Upper lobe of left lung (tissue), 6 donors: ENCODE measurements around the gene OTUD6A. TPM values are rescaled to one million over a fixed set of nuclear protein-coding genes. Genes with fewer than 3 reads are reported as not detected.

ENCODE experiments used
- ATAC-seq, 2 donors: fragments of 200-7000 bp; cut with Tn5 transposase; one replicate each; pipeline ENCODE4 v1.9.1; 2022; ENCODE audit warnings: mild to moderate bottlenecking in 2 of 2, moderate library complexity in 2 of 2; ENCODE audit not compliant: low FRiP score in 2 of 2
- DNase-seq, 2 donors: peaks; one replicate each; pipeline ENCODE4 v3.0.0-alpha.2; 2019 to 2020
- H3K27ac ChIP-seq, 4 donors: fragments of 200-600 bp; sonication (generic); one replicate each; pipeline ENCODE4 v1.5.1; 2016 to 2019
- H3K27me3 ChIP-seq, 4 donors: fragments of 200-600 bp; sonication (generic); one replicate each; pipeline ENCODE4 v1.5.1; 2017 to 2019
- H3K36me3 ChIP-seq, 4 donors: fragments of 200-600 bp; sonication (generic); one replicate each; pipeline ENCODE4 v1.5.1; 2016 to 2019
- H3K4me1 ChIP-seq, 4 donors: fragments of 200-600 bp; sonication (generic); one replicate each; pipeline ENCODE4 v1.5.1; 2018 to 2019
- H3K4me3 ChIP-seq, 4 donors: fragments of 200-600 bp; sonication (generic); one replicate each; pipeline ENCODE4 v1.5.1; 2017 to 2019; ENCODE audit warnings: mild to moderate bottlenecking in 2 of 4, moderate library complexity in 1 of 4
- H3K9me3 ChIP-seq, 4 donors: fragments of 200-600 bp; sonication (generic); one replicate each; pipeline ENCODE4 v1.5.1; 2018 to 2019
- EP300 ChIP-seq, 4 donors: sonication (generic); formaldehyde crosslinking; IDR thresholded peaks; one replicate each; pipeline ENCODE4 v1.5.1; 2017; ENCODE audit warnings: antibody characterized with exemption in 4 of 4, control low read depth in 2 of 4
- POLR2A ChIP-seq, 4 donors: fragments of 450-650 bp; IDR thresholded peaks; one replicate each; pipeline ENCODE4 v1.5.1; 2016 to 2017; ENCODE audit warnings: antibody characterized with exemption in 4 of 4, mild to moderate bottlenecking in 2 of 4
- POLR2AphosphoS5 ChIP-seq, 2 donors: sonication (generic); formaldehyde crosslinking; IDR thresholded peaks; one replicate each; pipeline ENCODE4 v1.5.1; 2017; ENCODE audit warnings: antibody characterized with exemption in 2 of 2
- WGBS, 2 donors: methylation state at CpG; one replicate each; pipeline ENCODE4 v1.1.5; 2017 to 2018; 5-methylcytosine and 5-hydroxymethylcytosine counted together
- total RNA-seq, 6 donors: library from RNA; depleted of rRNA in 4 of 6; stranded (reverse); fragments of >200 nt in 4 of 6; gene quantifications; one replicate each; pipeline versions ENCODE4 v1.1.0 to v1.2.1, GENCODE V29; 2016 to 2021
- TF ChIP-seq, protein P1 (sequence below), 6 experiments: fragments of 450-650 bp in 4 of 6; fragments of 200-600 bp in 2 of 6; sonication (generic) in 2 of 6; IDR thresholded peaks; one replicate each; pipeline ENCODE4 v1.5.1; 2016 to 2019; ENCODE audit warnings: antibody characterized with exemption in 6 of 6
- donor health status: DM: no; HTN: no; CAD: no; lungs with moderate emphysema.
- donor health status: DM: no; HTN: yes; CAD: no; lungs with severe emphysema.

OTUD6A gene
- total RNA-seq, 6 donors from 2014 or later: not detected

- Histone ChIP-seq H3K4me1 (no peaks in the 10 kb centered on the region), H3K27me3 (no peaks in the 10 kb centered on the region), H3K4me3 (no peak overlapping the region), H3K36me3 (no peaks in the 10 kb centered on the region), H3K9me3 (no peaks in the 10 kb centered on the region), H3K27ac (no peak overlapping the region)
- ATAC-seq (no peak), DNase-seq (no peak)
- 84 to 93% methylated on average over 2 to 4 of the region's 4 CpGs for WGBS, 2 donors
- TF ChIP-seq POLR2A (IDR thresholded peaks at IDR 0.05): no peak
- TF ChIP-seq POLR2AphosphoS5 (IDR thresholded peaks at IDR 0.05): no peak
- no peak for TF ChIP-seq EP300 (IDR thresholded peaks at IDR 0.05)
- TF ChIP-seq, protein P1, sequence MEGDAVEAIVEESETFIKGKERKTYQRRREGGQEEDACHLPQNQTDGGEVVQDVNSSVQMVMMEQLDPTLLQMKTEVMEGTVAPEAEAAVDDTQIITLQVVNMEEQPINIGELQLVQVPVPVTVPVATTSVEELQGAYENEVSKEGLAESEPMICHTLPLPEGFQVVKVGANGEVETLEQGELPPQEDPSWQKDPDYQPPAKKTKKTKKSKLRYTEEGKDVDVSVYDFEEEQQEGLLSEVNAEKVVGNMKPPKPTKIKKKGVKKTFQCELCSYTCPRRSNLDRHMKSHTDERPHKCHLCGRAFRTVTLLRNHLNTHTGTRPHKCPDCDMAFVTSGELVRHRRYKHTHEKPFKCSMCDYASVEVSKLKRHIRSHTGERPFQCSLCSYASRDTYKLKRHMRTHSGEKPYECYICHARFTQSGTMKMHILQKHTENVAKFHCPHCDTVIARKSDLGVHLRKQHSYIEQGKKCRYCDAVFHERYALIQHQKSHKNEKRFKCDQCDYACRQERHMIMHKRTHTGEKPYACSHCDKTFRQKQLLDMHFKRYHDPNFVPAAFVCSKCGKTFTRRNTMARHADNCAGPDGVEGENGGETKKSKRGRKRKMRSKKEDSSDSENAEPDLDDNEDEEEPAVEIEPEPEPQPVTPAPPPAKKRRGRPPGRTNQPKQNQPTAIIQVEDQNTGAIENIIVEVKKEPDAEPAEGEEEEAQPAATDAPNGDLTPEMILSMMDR (IDR thresholded peaks at IDR 0.05): no peak
Observed at GRCh38 chrX:70022616-70023015, 39.6 kb upstream of the OTUD6A start.

GRCh38 chrX:70025464-70025863 is 36.8 kb upstream of the OTUD6A start:
- no peak for TF ChIP-seq POLR2A (IDR thresholded peaks at IDR 0.05)
- TF ChIP-seq POLR2AphosphoS5 (IDR thresholded peaks at IDR 0.05): no peak
- no peak for TF ChIP-seq EP300 (IDR thresholded peaks at IDR 0.05)
- TF ChIP-seq, protein P1 (IDR thresholded peaks at IDR 0.05): no peak
- DNase-seq: no peak
- 0 to 6% methylated on average over 1 of the region's 1 CpG for WGBS, 2 donors
- no peaks in the 10 kb centered on the region for H3K27me3 ChIP-seq
- no peaks in the 10 kb centered on the region for H3K9me3 ChIP-seq
- H3K4me3 ChIP-seq: no peak overlapping the region
- ATAC-seq: no peak
- H3K4me1 ChIP-seq: no peaks in the 10 kb centered on the region
- no peaks in the 10 kb centered on the region for H3K36me3 ChIP-seq
- no peak overlapping the region for H3K27ac ChIP-seq

DNA sequence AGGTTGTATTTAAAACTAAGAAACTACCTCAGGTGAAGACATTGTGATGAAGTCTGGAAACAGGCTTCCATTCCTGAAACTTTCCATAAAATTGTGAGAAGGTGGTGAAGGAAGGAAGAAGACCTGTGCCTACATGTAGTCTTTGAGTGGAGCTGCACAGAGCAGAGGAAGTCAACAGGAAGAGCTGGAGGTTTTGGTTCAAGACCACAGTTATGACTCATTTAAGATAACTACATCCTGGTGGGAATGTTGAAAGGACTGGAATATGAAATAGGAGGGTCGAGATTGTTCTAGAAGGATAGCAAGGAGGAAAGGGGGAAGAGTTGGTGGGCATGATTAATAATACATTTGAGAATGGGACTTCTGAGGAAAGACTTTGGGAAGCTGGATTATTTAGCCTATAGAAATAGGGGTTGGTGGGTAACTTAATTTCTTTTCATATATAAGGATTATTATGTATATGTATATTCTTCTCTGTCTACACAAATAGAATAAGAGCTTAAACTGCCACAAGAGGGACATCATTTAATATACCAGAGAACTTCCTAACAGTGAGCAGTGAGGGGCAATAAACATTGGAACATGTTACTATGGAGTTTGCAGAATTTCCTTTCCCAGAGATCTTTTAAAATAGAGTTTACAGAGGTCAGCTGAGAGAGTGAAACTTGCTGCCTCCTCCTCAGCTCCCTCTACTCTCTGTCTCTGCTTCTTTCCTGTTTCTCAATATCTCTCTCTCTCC is 36.0 kb upstream of the OTUD6A start:
- no peaks in the 10 kb centered on the region for H3K9me3 ChIP-seq
- H3K4me3 ChIP-seq: no peak overlapping the region
- H3K27me3 ChIP-seq: no peaks in the 10 kb centered on the region
- ATAC-seq (no peak), DNase-seq (no peak)
- TF ChIP-seq EP300 (IDR thresholded peaks at IDR 0.05) (no peak), POLR2A (IDR thresholded peaks at IDR 0.05) (no peak)
- no peak overlapping the region for H3K27ac ChIP-seq
- H3K4me1 ChIP-seq: no peaks in the 10 kb centered on the region
- WGBS, 2 donors: 23 to 30% methylated on average over 1 of the region's 1 CpG
- no peaks in the 10 kb centered on the region for H3K36me3 ChIP-seq

GRCh38 chrX:70026851-70027200 is 35.4 kb upstream of the OTUD6A start:
- 60 to 63% methylated on average over 4 of the region's 4 CpGs for WGBS, 2 donors
- no peak for ATAC-seq

GRCh38 chrX:70029863-70030262 is 32.4 kb upstream of the OTUD6A start:
- DNase-seq: no peak
- Histone ChIP-seq H3K27me3 (no peaks in the 10 kb centered on the region), H3K36me3 (no peaks in the 10 kb centered on the region), H3K4me3 (no peak overlapping the region), H3K9me3 (no peaks in the 10 kb centered on the region), H3K27ac (no peak overlapping the region), H3K4me1 (no peaks in the 10 kb centered on the region)
- 57 to 75% methylated on average over 2 to 4 of the region's 4 CpGs for WGBS, 2 donors
- TF ChIP-seq POLR2A (IDR thresholded peaks at IDR 0.05): no peak
- TF ChIP-seq, protein P1 (IDR thresholded peaks at IDR 0.05): no peak
- TF ChIP-seq EP300 (IDR thresholded peaks at IDR 0.05): no peak
- no peak for TF ChIP-seq POLR2AphosphoS5 (IDR thresholded peaks at IDR 0.05)
- ATAC-seq: peak in 1 of 2 donors; percentile 45

More at GRCh38 chrX:70026851-70027200, 35.4 kb upstream of the OTUD6A start:
- Histone ChIP-seq H3K27me3 (no peaks in the 10 kb centered on the region), H3K36me3 (no peaks in the 10 kb centered on the region), H3K4me1 (no peaks in the 10 kb centered on the region), H3K9me3 (no peaks in the 10 kb centered on the region), H3K27ac (no peak overlapping the region), H3K4me3 (no peak overlapping the region)
- DNase-seq: no peak
- TF ChIP-seq POLR2A (IDR thresholded peaks at IDR 0.05) (no peak), EP300 (IDR thresholded peaks at IDR 0.05) (no peak), POLR2AphosphoS5 (IDR thresholded peaks at IDR 0.05) (no peak)
- TF ChIP-seq, protein P1 (IDR thresholded peaks at IDR 0.05): no peak
